Gastroesophageal sphincter (tissue), 3 donors: ENCODE data around the gene DNAJC11.

Experiments used
- CTCF ChIP-seq, 4 experiments: fragments of 200-600 bp in 2 of 4; fragments of 450-650 bp in 2 of 4; sonication (generic) in 1 of 4; IDR thresholded peaks; one replicate each; pipeline ENCODE4 v1.5.1; 2017 to 2019; ENCODE audit warnings: antibody characterized with exemption in 4 of 4, mild to moderate bottlenecking in 2 of 4, moderate library complexity in 2 of 4
- EP300 ChIP-seq: sonication (generic); formaldehyde crosslinking; IDR thresholded peaks from one replicate; pipeline ENCODE4 v1.6.1; 2017; ENCODE audit warnings: antibody characterized with exemption, mild to moderate bottlenecking
- POLR2A ChIP-seq, 2 donors: fragments of 450-650 bp; IDR thresholded peaks; one replicate each; pipeline ENCODE4 v1.6.1; 2017; ENCODE audit warnings: antibody characterized with exemption in 2 of 2, mild to moderate bottlenecking in 2 of 2, moderate library complexity in 1 of 2
- POLR2AphosphoS5 ChIP-seq: sonication (generic); formaldehyde crosslinking; IDR thresholded peaks from one replicate; pipeline ENCODE4 v1.6.1; 2017; ENCODE audit warnings: antibody characterized with exemption

DNA sequence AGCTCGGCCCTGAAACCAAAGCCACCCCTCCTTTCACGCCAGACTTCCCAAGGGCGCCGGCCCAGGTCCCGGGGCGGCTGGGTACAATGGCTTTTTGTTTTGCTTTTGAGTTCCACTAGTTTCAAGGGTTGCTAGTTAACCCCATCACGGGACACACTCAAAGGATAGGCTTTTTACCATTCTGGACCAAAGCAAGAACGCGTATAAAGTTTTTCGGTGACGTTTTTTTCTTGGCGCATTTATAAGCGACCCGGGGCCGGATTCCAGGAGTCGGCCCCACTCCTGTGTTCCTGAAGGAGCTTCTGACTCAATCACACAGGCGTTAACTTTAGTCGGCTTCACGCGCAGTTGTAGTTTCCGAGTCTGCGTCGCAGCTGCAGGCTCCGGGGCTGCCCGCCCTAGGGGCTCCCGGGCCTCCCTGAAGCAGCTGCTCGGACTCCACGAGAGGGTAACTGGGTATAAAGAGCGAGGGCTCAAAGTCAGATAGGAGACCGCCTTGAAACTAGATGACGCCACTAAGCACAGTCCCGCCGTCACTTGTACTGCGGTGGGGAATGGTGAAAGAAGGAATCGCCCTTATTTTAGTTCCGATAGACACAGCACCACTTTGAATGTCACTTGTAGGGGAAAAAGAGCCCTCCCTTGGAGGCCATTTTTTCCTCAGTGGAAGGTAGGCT is 98.2 kb downstream of the DNAJC11 start:
- TF ChIP-seq CTCF (IDR thresholded peaks at IDR 0.05) (no peak), EP300 (no peak), POLR2AphosphoS5 (peak; percentile 75), POLR2A (IDR thresholded peaks at IDR 0.05) (peak; percentile 13 to 38)
